K562 (cell line): Measurements from ENCODE around the gene ZMIZ1. TPM values are rescaled to one million over a fixed set of nuclear protein-coding genes. Genes with fewer than 3 reads are reported as not detected.

Experiments
- ASH1L ChIP-seq: fragments of 450-650 bp; IDR thresholded peaks from 2 replicates; pipeline ENCODE4 v1.6.1; 2018; ENCODE audit warnings: borderline replicate concordance, mild to moderate bottlenecking, low read depth; ENCODE audit not compliant: partially characterized antibody
- COPS2 ChIP-seq: fragments of 450-650 bp; conservative IDR thresholded peaks from 2 replicates; pipeline ENCODE4 v1.6.1; 2016; ENCODE audit warnings: mild to moderate bottlenecking, moderate library complexity
- ELF1 ChIP-seq: fragments of 200-800 bp; sonication (Bioruptor generic); IDR thresholded peaks from 2 replicates; pipeline ENCODE4 v1.6.1; 2016; ENCODE audit warnings: missing genetic modification characterization, missing compliant biosample characterization
- FIP1L1 ChIP-seq: fragments of 200-400 bp; formaldehyde crosslinking; IDR thresholded peaks from 2 replicates; pipeline ENCODE4 v1.6.1; 2018; ENCODE audit warnings: mild to moderate bottlenecking, low read depth, low read length; ENCODE audit not compliant: poor library complexity, severe bottlenecking
- FOXP1 ChIP-seq: sonication (generic); formaldehyde crosslinking; IDR thresholded peaks from 2 replicates; pipeline ENCODE4 v1.8.0; 2022; ENCODE audit warnings: mild to moderate bottlenecking, missing genetic modification reagents
- HDAC8 ChIP-seq: fragments of 450-650 bp; IDR thresholded peaks from 2 replicates; pipeline ENCODE4 v1.6.1; 2016; ENCODE audit warnings: mild to moderate bottlenecking, missing genetic modification characterization, moderate library complexity, missing compliant biosample characterization
- JUN ChIP-seq, 2 experiments: sonication (generic) in 1 of 2; formaldehyde crosslinking in 1 of 2; IDR thresholded peaks; 2 replicates each; pipeline versions ENCODE4 v1.6.1 to v1.8.0; 2012 to 2022; ENCODE audit warnings: borderline replicate concordance in 2 of 2, mild to moderate bottlenecking in 2 of 2, improper control_type of control experiment in 1 of 2, low read depth in 1 of 2, low read length in 1 of 2, missing genetic modification reagents in 1 of 2
- KDM5B ChIP-seq: fragments of 200-600 bp; sonication (generic); IDR thresholded peaks from 2 replicates; pipeline ENCODE4 v1.6.1; 2012; ENCODE audit warnings: low read depth, mild to moderate bottlenecking, moderate library complexity, low read length, control low read depth, inconsistent platforms; ENCODE audit not compliant: insufficient replicate concordance
- MTA1 ChIP-seq: fragments of 450-650 bp; IDR thresholded peaks from 2 replicates; pipeline ENCODE4 v1.6.1; 2017; ENCODE audit warnings: borderline replicate concordance
- PHF8 ChIP-seq: fragments of 200-600 bp; sonication (generic); IDR thresholded peaks from 2 replicates; pipeline ENCODE4 v1.6.1; 2012; ENCODE audit warnings: mixed run types, mild to moderate bottlenecking, inconsistent platforms, low read length, moderate library complexity, borderline replicate concordance
- POLR2B ChIP-seq: fragments of 450-650 bp; IDR thresholded peaks from 2 replicates; pipeline ENCODE4 v1.6.1; 2018; ENCODE audit warnings: low read depth; ENCODE audit not compliant: partially characterized antibody
- RBFOX2 ChIP-seq: fragments of 200-400 bp; formaldehyde crosslinking; IDR thresholded peaks from 2 replicates; pipeline ENCODE4 v1.6.1; 2017; ENCODE audit warnings: low read depth, mild to moderate bottlenecking, low read length, moderate library complexity
- SIN3A ChIP-seq, 2 experiments: fragments of 150-350 bp in 1 of 2; IDR thresholded peaks; 2 replicates each; pipeline ENCODE4 v1.6.1; 2011 to 2016; ENCODE audit warnings: borderline replicate concordance in 2 of 2, low read depth in 2 of 2, low read length in 2 of 2, mild to moderate bottlenecking in 2 of 2, moderate library complexity in 2 of 2; ENCODE audit not compliant: control insufficient read depth in 1 of 2
- SP1 ChIP-seq: sonication (generic); formaldehyde crosslinking; IDR thresholded peaks from 2 replicates; pipeline ENCODE4 v1.8.1; 2022; ENCODE audit warnings: mild to moderate bottlenecking, missing genetic modification reagents
- ZBTB17 ChIP-seq: fragments of 450-650 bp; formaldehyde crosslinking; IDR thresholded peaks from 2 replicates; pipeline ENCODE4 v1.4.0; 2020; ENCODE audit warnings: mild to moderate bottlenecking
- ZBTB8A ChIP-seq: fragments of 450-650 bp; IDR thresholded peaks from 2 replicates; pipeline ENCODE4 v1.6.1; 2018; ENCODE audit warnings: mild to moderate bottlenecking, moderate library complexity; ENCODE audit not compliant: partially characterized antibody
- ZNF143 ChIP-seq: sonication (generic); formaldehyde crosslinking; IDR thresholded peaks from 2 replicates; pipeline ENCODE4 v1.9.0; 2022; ENCODE audit warnings: mild to moderate bottlenecking, missing genetic modification reagents
- ZNF354B ChIP-seq: fragments of 250-450 bp; sonication (Bioruptor Pico); IDR thresholded peaks from 2 replicates; pipeline ENCODE4 v1.4.0; 2020
- polyA plus RNA-seq, 8 experiments: library from polyadenylated mRNA; depleted of rRNA in 4 of 8; stranded (reverse) in 5 of 8; unstranded in 3 of 8; fragments of >200 nt; fragmentation: Nextera tagmentation in 2 of 8; fragmentation: Illumina TruSeq in 1 of 8; extraction: Ambion mirVana in 2 of 8; extraction: Trizol in 1 of 8; gene quantifications; 2 replicates each; pipeline versions ENCODE4 v1.2.1 to v1.2.3, GENCODE V29; 2011 to 2014; ENCODE audit warnings: inconsistent platforms in 1 of 8, missing spikeins in 1 of 8
- total RNA-seq, 7 experiments: library from RNA; depleted of rRNA in 6 of 7; stranded (reverse); fragments of >200 nt in 6 of 7; fragmentation: Illumina TruSeq in 2 of 7; extraction: Trizol in 2 of 7; gene quantifications; 2 replicates each; pipeline versions ENCODE4 v1.2.1 to v1.2.3, GENCODE V29; 2011 to 2021; ENCODE audit warnings: low replicate concordance in 1 of 7
- TF ChIP-seq, protein P1 (sequence below): fragments of 450-650 bp; formaldehyde crosslinking; IDR thresholded peaks from 2 replicates; pipeline ENCODE4 v1.4.0; 2020; ENCODE audit warnings: mild to moderate bottlenecking, moderate library complexity
- TF ChIP-seq, protein P2 (sequence below): fragments of 150-350 bp; conservative IDR thresholded peaks from 2 replicates; pipeline ENCODE4 v1.6.1; 2014; ENCODE audit warnings: low read length
- TF ChIP-seq, protein P3 (sequence below), 2 experiments: IDR thresholded peaks; 2 replicates each; pipeline ENCODE4 v1.6.1; 2011; ENCODE audit warnings: borderline replicate concordance in 1 of 2, control low read depth in 1 of 2, low read depth in 1 of 2, low read length in 1 of 2, mild to moderate bottlenecking in 1 of 2, mixed read lengths in 1 of 2, moderate library complexity in 1 of 2; ENCODE audit not compliant: insufficient read depth in 1 of 2, insufficient read length in 1 of 2, poor library complexity in 1 of 2, severe bottlenecking in 1 of 2; ENCODE audit errors: extremely low read depth in 1 of 2

The ZMIZ1 gene
- total and polyA plus RNA-seq, 9 of the 15 experiments (the other 6 are each of a cell fraction or from before 2014, with no cell fraction given), result 1.0 to 37.3 (median 4.3) TPM

DNA sequence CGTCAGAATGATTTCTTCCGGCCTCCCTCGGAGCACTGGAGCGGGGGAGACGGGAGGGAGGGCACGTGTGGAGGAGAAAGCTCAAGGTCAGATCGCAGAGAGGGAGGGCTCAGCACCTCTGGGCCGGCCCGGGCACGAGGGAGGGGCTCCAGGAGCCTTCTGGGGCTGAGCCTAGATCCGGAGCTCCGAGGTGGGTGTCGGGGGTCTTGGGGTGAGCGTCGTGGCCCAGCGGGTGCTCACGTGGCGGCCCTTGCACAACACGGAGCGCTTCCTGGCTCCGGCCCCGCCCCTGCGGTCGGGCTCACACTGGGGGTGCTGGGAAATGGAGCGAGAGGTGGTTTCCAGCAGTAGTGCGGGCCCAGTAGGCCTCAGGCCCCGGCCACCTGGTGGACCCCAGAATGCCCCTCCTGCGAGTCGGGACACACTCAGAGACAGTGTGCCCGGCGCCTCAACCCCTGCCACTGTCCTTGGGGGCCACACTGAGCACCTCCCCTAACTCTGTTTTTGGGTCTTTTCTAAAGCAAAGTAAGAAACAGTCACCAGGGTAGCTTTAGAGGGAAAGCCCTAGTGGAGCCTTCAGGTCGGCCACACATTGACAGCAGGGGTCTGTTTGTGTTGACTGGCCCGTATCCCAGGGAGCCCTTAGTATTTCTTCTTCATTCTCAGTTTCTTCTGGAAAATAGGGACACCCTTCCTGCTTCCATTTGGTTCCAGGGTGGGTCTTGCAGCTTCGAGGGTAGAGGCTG lies 279.3 kb downstream of the ZMIZ1 start (continued):
- no peak for TF ChIP-seq KDM5B
- peak; percentile 11; the same call in 1 of the 2 replicates for TF ChIP-seq JUN (IDR thresholded peaks at IDR 0.05; ENCODE audit: borderline replicate concordance, low read depth, low read length)
- TF ChIP-seq JUN (CRISPR knock-in tag; IDR thresholded peaks at IDR 0.05; ENCODE audit: borderline replicate concordance), result no peak
- TF ChIP-seq, protein P1, sequence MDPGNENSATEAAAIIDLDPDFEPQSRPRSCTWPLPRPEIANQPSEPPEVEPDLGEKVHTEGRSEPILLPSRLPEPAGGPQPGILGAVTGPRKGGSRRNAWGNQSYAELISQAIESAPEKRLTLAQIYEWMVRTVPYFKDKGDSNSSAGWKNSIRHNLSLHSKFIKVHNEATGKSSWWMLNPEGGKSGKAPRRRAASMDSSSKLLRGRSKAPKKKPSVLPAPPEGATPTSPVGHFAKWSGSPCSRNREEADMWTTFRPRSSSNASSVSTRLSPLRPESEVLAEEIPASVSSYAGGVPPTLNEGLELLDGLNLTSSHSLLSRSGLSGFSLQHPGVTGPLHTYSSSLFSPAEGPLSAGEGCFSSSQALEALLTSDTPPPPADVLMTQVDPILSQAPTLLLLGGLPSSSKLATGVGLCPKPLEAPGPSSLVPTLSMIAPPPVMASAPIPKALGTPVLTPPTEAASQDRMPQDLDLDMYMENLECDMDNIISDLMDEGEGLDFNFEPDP (CRISPR knock-in tag), result 0 out of 2 replicates have a peak, but pooled peaks have one; percentile 1
- TF ChIP-seq COPS2, result no peak
- TF ChIP-seq, protein P2, sequence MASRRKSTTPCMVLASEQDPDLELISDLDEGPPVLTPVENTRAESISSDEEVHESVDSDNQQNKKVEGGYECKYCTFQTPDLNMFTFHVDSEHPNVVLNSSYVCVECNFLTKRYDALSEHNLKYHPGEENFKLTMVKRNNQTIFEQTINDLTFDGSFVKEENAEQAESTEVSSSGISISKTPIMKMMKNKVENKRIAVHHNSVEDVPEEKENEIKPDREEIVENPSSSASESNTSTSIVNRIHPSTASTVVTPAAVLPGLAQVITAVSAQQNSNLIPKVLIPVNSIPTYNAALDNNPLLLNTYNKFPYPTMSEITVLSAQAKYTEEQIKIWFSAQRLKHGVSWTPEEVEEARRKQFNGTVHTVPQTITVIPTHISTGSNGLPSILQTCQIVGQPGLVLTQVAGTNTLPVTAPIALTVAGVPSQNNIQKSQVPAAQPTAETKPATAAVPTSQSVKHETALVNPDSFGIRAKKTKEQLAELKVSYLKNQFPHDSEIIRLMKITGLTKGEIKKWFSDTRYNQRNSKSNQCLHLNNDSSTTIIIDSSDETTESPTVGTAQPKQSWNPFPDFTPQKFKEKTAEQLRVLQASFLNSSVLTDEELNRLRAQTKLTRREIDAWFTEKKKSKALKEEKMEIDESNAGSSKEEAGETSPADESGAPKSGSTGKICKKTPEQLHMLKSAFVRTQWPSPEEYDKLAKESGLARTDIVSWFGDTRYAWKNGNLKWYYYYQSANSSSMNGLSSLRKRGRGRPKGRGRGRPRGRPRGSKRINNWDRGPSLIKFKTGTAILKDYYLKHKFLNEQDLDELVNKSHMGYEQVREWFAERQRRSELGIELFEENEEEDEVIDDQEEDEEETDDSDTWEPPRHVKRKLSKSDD, result no peak
- TF ChIP-seq RBFOX2, result peak; percentile 85
- TF ChIP-seq SP1 (CRISPR knock-in tag), result peak; percentile 25; the same call in 1 of the 2 replicates
- TF ChIP-seq SIN3A (IDR thresholded peaks at IDR 0.05; ENCODE audit: borderline replicate concordance in 2 of 2, control insufficient read depth in 1 of 2, low read depth in 2 of 2, low read length in 2 of 2), result peak; percentile 57 to 81; a peak in 2 of 4 replicates
- TF ChIP-seq MTA1, result no peak
- no peak for TF ChIP-seq ZBTB8A
- peak; percentile 50; the same call in 1 of the 2 replicates for TF ChIP-seq FOXP1
- peak; percentile 16; the same call in 1 of the 2 replicates for TF ChIP-seq HDAC8 (tag)
- peak; percentile 36 for TF ChIP-seq POLR2B
- TF ChIP-seq PHF8, result peak; percentile 42; the same call in 1 of the 2 replicates
- TF ChIP-seq ASH1L, result no peak
- no peak for TF ChIP-seq ZNF354B
- TF ChIP-seq, protein P3, sequence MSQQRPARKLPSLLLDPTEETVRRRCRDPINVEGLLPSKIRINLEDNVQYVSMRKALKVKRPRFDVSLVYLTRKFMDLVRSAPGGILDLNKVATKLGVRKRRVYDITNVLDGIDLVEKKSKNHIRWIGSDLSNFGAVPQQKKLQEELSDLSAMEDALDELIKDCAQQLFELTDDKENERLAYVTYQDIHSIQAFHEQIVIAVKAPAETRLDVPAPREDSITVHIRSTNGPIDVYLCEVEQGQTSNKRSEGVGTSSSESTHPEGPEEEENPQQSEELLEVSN (IDR thresholded peaks at IDR 0.05; ENCODE audit: borderline replicate concordance in 1 of 2, extremely low read depth in 1 of 2, insufficient read depth in 1 of 2, insufficient read length in 1 of 2, low read depth in 1 of 2, low read length in 1 of 2, poor library complexity in 1 of 2, severe bottlenecking in 1 of 2), result peak; percentile 94 to 95
- TF ChIP-seq ELF1 (tag), result peak; percentile 79
- TF ChIP-seq ZBTB17 (CRISPR knock-in tag), result peak; percentile 63; the same call in 1 of the 2 replicates
- TF ChIP-seq ZNF143 (CRISPR knock-in tag), result 0 out of 2 replicates have a peak, but pooled peaks have one; percentile 62
- peak; percentile 7 for TF ChIP-seq FIP1L1
